Dedifferentiated amniotic fluid mesenchymal stem cell (primary cell): ENCODE data around the gene RAB11FIP5.

Source experiments
- DNase-seq: peaks from one replicate; pipeline ENCODE4 v3.0.0-alpha.2; 2016; ENCODE audit errors: extremely low spot score

The RAB11FIP5 gene

GRCh38 chr2:73034661-73035375, 77.9 kb downstream of the RAB11FIP5 start:
- DNase-seq: no peak

- no peak for DNase-seq
Observed at GRCh38 chr2:73033766-73034381, 78.9 kb downstream of the RAB11FIP5 start.

- no peak for DNase-seq
Observed at GRCh38 chr2:73033142-73033765, 79.5 kb downstream of the RAB11FIP5 start.

GRCh38 chr2:73032702-73033097, 80.0 kb downstream of the RAB11FIP5 start:
- DNase-seq: no peak

GRCh38 chr2:73031725-73032701, 80.7 kb downstream of the RAB11FIP5 start:
- DNase-seq: no peak

GRCh38 chr2:73031095-73031678, 81.6 kb downstream of the RAB11FIP5 start:
- DNase-seq: no peak

- no peak for DNase-seq
Observed at GRCh38 chr2:73028841-73029240, 83.9 kb downstream of the RAB11FIP5 start.

GRCh38 chr2:73027340-73027739, 85.4 kb downstream of the RAB11FIP5 start:
- DNase-seq: no peak

- no peak for DNase-seq
Observed at GRCh38 chr2:73023497-73023896, 89.3 kb downstream of the RAB11FIP5 start.
